ENCODE data around the gene CNOT1.
"Not testable (repeated sequence)": the region's sequence is repeated elsewhere in the genome, so short reads cannot be mapped to it uniquely, and the experiment has no call there.

CNOT1 gene

GRCh38 chr16:58639230-58639629 is 9.6 kb upstream of the CNOT1 start:
- Histone ChIP-seq H3K9ac (ENCODE audit: low read depth in 1 of 2, low read length in 2 of 2) (no peak overlapping the region), H3K4me1 (ENCODE audit: control insufficient read depth in 1 of 2, insufficient read depth in 2 of 2, low read length in 2 of 2) (peaks cover 0 to 7% of the 10 kb centered on the region in 2 donors), H3K36me3 (ENCODE audit: control insufficient read depth in 1 of 2, insufficient read depth in 2 of 2, low read length in 2 of 2) (no peaks in the 10 kb centered on the region), H3K27me3 (ENCODE audit: control insufficient read depth in 1 of 2, insufficient read depth in 2 of 2, low read length in 2 of 2) (no peaks in the 10 kb centered on the region), H3K27ac (ENCODE audit: low read depth, low read length) (no peak overlapping the region), H3K4me3 (ENCODE audit: low read depth in 1 of 2, low read length in 2 of 2) (no peak overlapping the region), H3K9me3 (ENCODE audit: control insufficient read depth in 1 of 2, low read length in 2 of 2) (no peaks in the 10 kb centered on the region)

GRCh38 chr16:58638148-58639036 is 8.8 kb upstream of the CNOT1 start:
- Histone ChIP-seq H3K27ac (ENCODE audit: low read depth, low read length) (no peak overlapping the region), H3K9me3 (ENCODE audit: control insufficient read depth in 1 of 2, low read length in 2 of 2) (no peaks in the 10 kb centered on the region), H3K4me3 (ENCODE audit: low read depth in 1 of 2, low read length in 2 of 2) (no peak overlapping the region), H3K9ac (ENCODE audit: low read depth in 1 of 2, low read length in 2 of 2) (no peak overlapping the region), H3K4me1 (ENCODE audit: control insufficient read depth in 1 of 2, insufficient read depth in 2 of 2, low read length in 2 of 2) (peaks cover 0 to 8% of the 10 kb centered on the region in 2 donors), H3K27me3 (ENCODE audit: control insufficient read depth in 1 of 2, insufficient read depth in 2 of 2, low read length in 2 of 2) (no peaks in the 10 kb centered on the region), H3K36me3 (ENCODE audit: control insufficient read depth in 1 of 2, insufficient read depth in 2 of 2, low read length in 2 of 2) (no peaks in the 10 kb centered on the region)

- H3K4me1 ChIP-seq (ENCODE audit: control insufficient read depth in 1 of 2, insufficient read depth in 2 of 2, low read length in 2 of 2); H3K9ac ChIP-seq (ENCODE audit: low read depth in 1 of 2, low read length in 2 of 2); H3K27ac ChIP-seq (ENCODE audit: low read depth, low read length); H3K4me3 ChIP-seq (ENCODE audit: low read depth in 1 of 2, low read length in 2 of 2); H3K9me3 ChIP-seq (ENCODE audit: control insufficient read depth in 1 of 2, low read length in 2 of 2); H3K27me3 ChIP-seq (ENCODE audit: control insufficient read depth in 1 of 2, insufficient read depth in 2 of 2, low read length in 2 of 2); H3K36me3 ChIP-seq (ENCODE audit: control insufficient read depth in 1 of 2, insufficient read depth in 2 of 2, low read length in 2 of 2): not testable (repeated sequence)
These were observed 7.4 kb upstream of the CNOT1 start for GRCh38 chr16:58637021-58637420.

GRCh38 chr16:58636466-58636865 is 6.8 kb upstream of the CNOT1 start:
- no peak overlapping the region for H3K27ac ChIP-seq (ENCODE audit: low read depth, low read length)

GRCh38 chr16:58635502-58635901 is 5.9 kb upstream of the CNOT1 start:
- Histone ChIP-seq H3K4me3 (ENCODE audit: low read depth in 1 of 2, low read length in 2 of 2) (no peak overlapping the region), H3K9me3 (ENCODE audit: control insufficient read depth in 1 of 2, low read length in 2 of 2) (no peaks in the 10 kb centered on the region), H3K27ac (ENCODE audit: low read depth, low read length) (no peak overlapping the region), H3K36me3 (ENCODE audit: control insufficient read depth in 1 of 2, insufficient read depth in 2 of 2, low read length in 2 of 2) (no peaks in the 10 kb centered on the region), H3K4me1 (ENCODE audit: control insufficient read depth in 1 of 2, insufficient read depth in 2 of 2, low read length in 2 of 2) (peaks cover 4 to 8% of the 10 kb centered on the region in 2 donors), H3K9ac (ENCODE audit: low read depth in 1 of 2, low read length in 2 of 2) (no peak overlapping the region), H3K27me3 (ENCODE audit: control insufficient read depth in 1 of 2, insufficient read depth in 2 of 2, low read length in 2 of 2) (no peaks in the 10 kb centered on the region)

More at GRCh38 chr16:58636466-58636865, 6.8 kb upstream of the CNOT1 start:
- H3K27me3 ChIP-seq (ENCODE audit: control insufficient read depth in 1 of 2, insufficient read depth in 2 of 2, low read length in 2 of 2): no peaks in the 10 kb centered on the region
- H3K4me3 ChIP-seq (ENCODE audit: low read depth in 1 of 2, low read length in 2 of 2): no peak overlapping the region
- no peak overlapping the region for H3K9ac ChIP-seq (ENCODE audit: low read depth in 1 of 2, low read length in 2 of 2)
- H3K36me3 ChIP-seq (ENCODE audit: control insufficient read depth in 1 of 2, insufficient read depth in 2 of 2, low read length in 2 of 2): no peaks in the 10 kb centered on the region
- H3K4me1 ChIP-seq (ENCODE audit: control insufficient read depth in 1 of 2, insufficient read depth in 2 of 2, low read length in 2 of 2): peaks cover 0 to 8% of the 10 kb centered on the region in 2 donors
- H3K9me3 ChIP-seq (ENCODE audit: control insufficient read depth in 1 of 2, low read length in 2 of 2): no peaks in the 10 kb centered on the region

- H3K27ac ChIP-seq (ENCODE audit: low read depth, low read length): no peak overlapping the region
- H3K27me3 ChIP-seq (ENCODE audit: control insufficient read depth in 1 of 2, insufficient read depth in 2 of 2, low read length in 2 of 2): no peaks in the 10 kb centered on the region
- peaks cover 4 to 8% of the 10 kb centered on the region in 2 donors for H3K4me1 ChIP-seq (ENCODE audit: control insufficient read depth in 1 of 2, insufficient read depth in 2 of 2, low read length in 2 of 2)
- no peaks in the 10 kb centered on the region for H3K36me3 ChIP-seq (ENCODE audit: control insufficient read depth in 1 of 2, insufficient read depth in 2 of 2, low read length in 2 of 2)
- no peaks in the 10 kb centered on the region for H3K9me3 ChIP-seq (ENCODE audit: control insufficient read depth in 1 of 2, low read length in 2 of 2)
- H3K9ac ChIP-seq (ENCODE audit: low read depth in 1 of 2, low read length in 2 of 2): no peak overlapping the region
- H3K4me3 ChIP-seq (ENCODE audit: low read depth in 1 of 2, low read length in 2 of 2): no peak overlapping the region
These were observed 4.7 kb upstream of the CNOT1 start for GRCh38 chr16:58634265-58634802.

- Histone ChIP-seq H3K27ac (ENCODE audit: low read depth, low read length) (peak overlapping the region; percentile 98), H3K4me3 (ENCODE audit: low read depth in 1 of 2, low read length in 2 of 2) (peak overlapping the region; percentile 96 to 98), H3K36me3 (ENCODE audit: control insufficient read depth in 1 of 2, insufficient read depth in 2 of 2, low read length in 2 of 2) (peaks cover 3 to 9% of the 10 kb centered on the region in 2 donors), H3K9ac (ENCODE audit: low read depth in 1 of 2, low read length in 2 of 2) (peak overlapping the region; percentile 92 to 100), H3K9me3 (ENCODE audit: control insufficient read depth in 1 of 2, low read length in 2 of 2) (no peaks in the 10 kb centered on the region), H3K27me3 (ENCODE audit: control insufficient read depth in 1 of 2, insufficient read depth in 2 of 2, low read length in 2 of 2) (no peaks in the 10 kb centered on the region), H3K4me1 (ENCODE audit: control insufficient read depth in 1 of 2, insufficient read depth in 2 of 2, low read length in 2 of 2) (peaks cover 9 to 20% of the 10 kb centered on the region in 2 donors)
These were observed 537 bp downstream of the CNOT1 start for GRCh38 chr16:58628845-58629732.

GRCh38 chr16:58624209-58624608 is 5.4 kb downstream of the CNOT1 start:
- Histone ChIP-seq H3K9ac (ENCODE audit: low read depth in 1 of 2, low read length in 2 of 2) (no peak overlapping the region), H3K36me3 (ENCODE audit: control insufficient read depth in 1 of 2, insufficient read depth in 2 of 2, low read length in 2 of 2) (peaks cover 9 to 37% of the 10 kb centered on the region in 2 donors), H3K4me3 (ENCODE audit: low read depth in 1 of 2, low read length in 2 of 2) (no peak overlapping the region), H3K4me1 (ENCODE audit: control insufficient read depth in 1 of 2, insufficient read depth in 2 of 2, low read length in 2 of 2) (peaks cover 9 to 16% of the 10 kb centered on the region in 2 donors), H3K9me3 (ENCODE audit: control insufficient read depth in 1 of 2, low read length in 2 of 2) (no peaks in the 10 kb centered on the region), H3K27me3 (ENCODE audit: control insufficient read depth in 1 of 2, insufficient read depth in 2 of 2, low read length in 2 of 2) (no peaks in the 10 kb centered on the region), H3K27ac (ENCODE audit: low read depth, low read length) (no peak overlapping the region)

GRCh38 chr16:58620396-58620795 is 9.2 kb downstream of the CNOT1 start:
- Histone ChIP-seq H3K27me3 (ENCODE audit: control insufficient read depth in 1 of 2, insufficient read depth in 2 of 2, low read length in 2 of 2) (no peaks in the 10 kb centered on the region), H3K4me3 (ENCODE audit: low read depth in 1 of 2, low read length in 2 of 2) (no peak overlapping the region), H3K4me1 (ENCODE audit: control insufficient read depth in 1 of 2, insufficient read depth in 2 of 2, low read length in 2 of 2) (no peaks in the 10 kb centered on the region), H3K36me3 (ENCODE audit: control insufficient read depth in 1 of 2, insufficient read depth in 2 of 2, low read length in 2 of 2) (peaks cover 20 to 61% of the 10 kb centered on the region in 2 donors), H3K27ac (ENCODE audit: low read depth, low read length) (no peak overlapping the region), H3K9ac (ENCODE audit: low read depth in 1 of 2, low read length in 2 of 2) (no peak overlapping the region), H3K9me3 (ENCODE audit: control insufficient read depth in 1 of 2, low read length in 2 of 2) (no peaks in the 10 kb centered on the region)

- H3K4me1 ChIP-seq (ENCODE audit: control insufficient read depth in 1 of 2, insufficient read depth in 2 of 2, low read length in 2 of 2): no peaks in the 10 kb centered on the region
- no peaks in the 10 kb centered on the region for H3K9me3 ChIP-seq (ENCODE audit: control insufficient read depth in 1 of 2, low read length in 2 of 2)
- H3K27me3 ChIP-seq (ENCODE audit: control insufficient read depth in 1 of 2, insufficient read depth in 2 of 2, low read length in 2 of 2): no peaks in the 10 kb centered on the region
- H3K9ac ChIP-seq (ENCODE audit: low read depth in 1 of 2, low read length in 2 of 2): no peak overlapping the region
- peaks cover 15 to 43% of the 10 kb centered on the region in 2 donors for H3K36me3 ChIP-seq (ENCODE audit: control insufficient read depth in 1 of 2, insufficient read depth in 2 of 2, low read length in 2 of 2)
- no peak overlapping the region for H3K27ac ChIP-seq (ENCODE audit: low read depth, low read length)
- no peak overlapping the region for H3K4me3 ChIP-seq (ENCODE audit: low read depth in 1 of 2, low read length in 2 of 2)
These were observed 14.3 kb downstream of the CNOT1 start for GRCh38 chr16:58615280-58615679.

Measured in duodenal mucosa (tissue), 2 donors.